Measurements from ENCODE around the gene CYP4A22. TPM values are rescaled to one million over a fixed set of nuclear protein-coding genes. Genes with fewer than 3 reads are reported as not detected.
"Not testable (repeated sequence)": the region's sequence is repeated elsewhere in the genome, so short reads cannot be mapped to it uniquely, and the experiment has no call there.

Gene CYP4A22
- total RNA-seq, 1 experiment from 2014 or later, result not detected

GRCh38 chr1:47113178-47113577 is 24.1 kb upstream of the CYP4A22 start:
- Histone ChIP-seq H3K9me2 (replicated peaks; ENCODE audit: low read length) (no peaks in the 10 kb centered on the region), H3K36me3 (ENCODE audit: low read depth, low read length) (no peaks in the 10 kb centered on the region), H3K4me1 (ENCODE audit: insufficient read depth, low read length) (peaks cover 9% of the 10 kb centered on the region; the same call in 1 of the 2 replicates), H3K9ac (ENCODE audit: low read length) (no peak overlapping the region), H3K9me3 (ENCODE audit: low read length) (no peaks in the 10 kb centered on the region), H3K4me2 (ENCODE audit: low read length) (no peak overlapping the region), H3K27ac (ENCODE audit: low read length) (no peak overlapping the region), H3F3A (ENCODE audit: low read length, unreplicated experiment) (no peaks in the 10 kb centered on the region), H3K4me3 (ENCODE audit: low read length) (no peak overlapping the region), H4K20me1 (ENCODE audit: low read length) (no peaks in the 10 kb centered on the region), H3K79me2 (ENCODE audit: low read length) (no peaks in the 10 kb centered on the region), H3K27me3 (ENCODE audit: low read length) (no peaks in the 10 kb centered on the region), H2AFZ (ENCODE audit: low read length) (no peak overlapping the region)
- TF ChIP-seq CTCF (conservative IDR thresholded peaks at IDR 0.05; ENCODE audit: low read depth, low read length), result no peak
- no peak for TF ChIP-seq EZH2phosphoT487 (IDR thresholded peaks at IDR 0.05; ENCODE audit: borderline replicate concordance, low read length)
- TF ChIP-seq EZH2 (IDR thresholded peaks at IDR 0.05; ENCODE audit: low read length, unreplicated experiment), result no peak
- intact Hi-C loops (cut with micrococcal nuclease), result no loop called here
- CTCF ChIA-PET, result no interaction called here
- DNase-seq (no peak), ATAC-seq (no peak)
- BruUV-seq (replicated peaks), result no TSS peak
- POLR2A ChIA-PET (ENCODE audit: unreplicated experiment), result no interaction called here

- H3K27me3 ChIP-seq (ENCODE audit: low read length); ATAC-seq; H3K9me3 ChIP-seq (ENCODE audit: low read length); CTCF ChIA-PET; H3F3A ChIP-seq (ENCODE audit: low read length, unreplicated experiment); H3K79me2 ChIP-seq (ENCODE audit: low read length); POLR2A ChIA-PET (ENCODE audit: unreplicated experiment); H2AFZ ChIP-seq (ENCODE audit: low read length); H3K9me2 ChIP-seq (replicated peaks; ENCODE audit: low read length); H3K4me2 ChIP-seq (ENCODE audit: low read length); H3K27ac ChIP-seq (ENCODE audit: low read length); intact Hi-C loops (cut with micrococcal nuclease); H3K4me1 ChIP-seq (ENCODE audit: insufficient read depth, low read length); H3K4me3 ChIP-seq (ENCODE audit: low read length); BruUV-seq (replicated peaks); DNase-seq; H3K9ac ChIP-seq (ENCODE audit: low read length); H4K20me1 ChIP-seq (ENCODE audit: low read length); H3K36me3 ChIP-seq (ENCODE audit: low read depth, low read length): not testable (repeated sequence)
Measured at GRCh38 chr1:47121039-47121438, 16.2 kb upstream of the CYP4A22 start.

- H3K4me2 ChIP-seq (ENCODE audit: low read length); H3K79me2 ChIP-seq (ENCODE audit: low read length); H3K4me3 ChIP-seq (ENCODE audit: low read length); BruUV-seq (replicated peaks); H3K36me3 ChIP-seq (ENCODE audit: low read depth, low read length); H2AFZ ChIP-seq (ENCODE audit: low read length); H3K27ac ChIP-seq (ENCODE audit: low read length); intact Hi-C loops (cut with micrococcal nuclease); POLR2A ChIA-PET (ENCODE audit: unreplicated experiment); DNase-seq; H3K4me1 ChIP-seq (ENCODE audit: insufficient read depth, low read length); CTCF ChIA-PET; H4K20me1 ChIP-seq (ENCODE audit: low read length); H3K27me3 ChIP-seq (ENCODE audit: low read length); H3K9me2 ChIP-seq (replicated peaks; ENCODE audit: low read length); H3K9ac ChIP-seq (ENCODE audit: low read length); ATAC-seq; H3K9me3 ChIP-seq (ENCODE audit: low read length); H3F3A ChIP-seq (ENCODE audit: low read length, unreplicated experiment): not testable (repeated sequence)
Measured at GRCh38 chr1:47124834-47125233, 12.4 kb upstream of the CYP4A22 start.

- POLR2A ChIA-PET (ENCODE audit: unreplicated experiment); H3K9me3 ChIP-seq (ENCODE audit: low read length); H3K4me1 ChIP-seq (ENCODE audit: insufficient read depth, low read length); BruUV-seq (replicated peaks); DNase-seq; H3K27ac ChIP-seq (ENCODE audit: low read length); H2AFZ ChIP-seq (ENCODE audit: low read length); H3K9me2 ChIP-seq (replicated peaks; ENCODE audit: low read length); intact Hi-C loops (cut with micrococcal nuclease); H3K4me2 ChIP-seq (ENCODE audit: low read length); H3K9ac ChIP-seq (ENCODE audit: low read length); H3F3A ChIP-seq (ENCODE audit: low read length, unreplicated experiment); CTCF ChIA-PET; H3K27me3 ChIP-seq (ENCODE audit: low read length); H3K4me3 ChIP-seq (ENCODE audit: low read length); ATAC-seq; H3K36me3 ChIP-seq (ENCODE audit: low read depth, low read length); H4K20me1 ChIP-seq (ENCODE audit: low read length); H3K79me2 ChIP-seq (ENCODE audit: low read length): not testable (repeated sequence)
Measured at GRCh38 chr1:47126997-47127396, 10.2 kb upstream of the CYP4A22 start.

Data from PC-3 (cell line).